GM10248 (cell line): ENCODE data around the gene CTF1.

Experiments
- CTCF ChIA-PET: fragments of 300-600 bp; sonication (Branson Sonifier 250); formaldehyde crosslinking; extraction: SDS; loops from one replicate; lab custom pipeline; 2021; ENCODE audit warnings: antibody characterized with exemption; lab: Yijun Ruan, JAX
- POLR2A ChIA-PET: fragments of 350-650 bp; sonication (Branson Sonifier 250); formaldehyde crosslinking; extraction: SDS; loops from one replicate; lab custom pipeline; 2020; ENCODE audit warnings: antibody characterized with exemption; lab: Yijun Ruan, JAX
- DNase-seq: peaks from one replicate; pipeline ENCODE4 v3.0.0; 2012; ENCODE audit errors: extremely low spot score
- TF ChIP-seq, protein P1 (sequence below): IDR thresholded peaks from 2 replicates; pipeline ENCODE4 v1.5.1; 2012; ENCODE audit warnings: mild to moderate bottlenecking, low read depth; ENCODE audit errors: extremely low read depth, missing control alignments, control extremely low read depth

Gene CTF1

GRCh38 chr16:30894540-30895368, 1.7 kb upstream of the CTF1 start:
- DNase-seq, result no peak
- TF ChIP-seq, protein P1, sequence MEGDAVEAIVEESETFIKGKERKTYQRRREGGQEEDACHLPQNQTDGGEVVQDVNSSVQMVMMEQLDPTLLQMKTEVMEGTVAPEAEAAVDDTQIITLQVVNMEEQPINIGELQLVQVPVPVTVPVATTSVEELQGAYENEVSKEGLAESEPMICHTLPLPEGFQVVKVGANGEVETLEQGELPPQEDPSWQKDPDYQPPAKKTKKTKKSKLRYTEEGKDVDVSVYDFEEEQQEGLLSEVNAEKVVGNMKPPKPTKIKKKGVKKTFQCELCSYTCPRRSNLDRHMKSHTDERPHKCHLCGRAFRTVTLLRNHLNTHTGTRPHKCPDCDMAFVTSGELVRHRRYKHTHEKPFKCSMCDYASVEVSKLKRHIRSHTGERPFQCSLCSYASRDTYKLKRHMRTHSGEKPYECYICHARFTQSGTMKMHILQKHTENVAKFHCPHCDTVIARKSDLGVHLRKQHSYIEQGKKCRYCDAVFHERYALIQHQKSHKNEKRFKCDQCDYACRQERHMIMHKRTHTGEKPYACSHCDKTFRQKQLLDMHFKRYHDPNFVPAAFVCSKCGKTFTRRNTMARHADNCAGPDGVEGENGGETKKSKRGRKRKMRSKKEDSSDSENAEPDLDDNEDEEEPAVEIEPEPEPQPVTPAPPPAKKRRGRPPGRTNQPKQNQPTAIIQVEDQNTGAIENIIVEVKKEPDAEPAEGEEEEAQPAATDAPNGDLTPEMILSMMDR, result no peak
- ChIA-PET CTCF (no interaction called here), POLR2A (no interaction called here)

- DNase-seq, result no peak
- TF ChIP-seq, protein P1, result no peak
- ChIA-PET POLR2A (no interaction called here), CTCF (interaction anchor here (1.2 to 2.0 kb wide), 3 partner anchors 11 to 118 kb away, joined by 3 to 7 read pairs (median 3); no protein-coding TSS in a partner anchor)
Measured at GRCh38 chr16:30895627-30896260, 670 bp upstream of the CTF1 start.

DNA sequence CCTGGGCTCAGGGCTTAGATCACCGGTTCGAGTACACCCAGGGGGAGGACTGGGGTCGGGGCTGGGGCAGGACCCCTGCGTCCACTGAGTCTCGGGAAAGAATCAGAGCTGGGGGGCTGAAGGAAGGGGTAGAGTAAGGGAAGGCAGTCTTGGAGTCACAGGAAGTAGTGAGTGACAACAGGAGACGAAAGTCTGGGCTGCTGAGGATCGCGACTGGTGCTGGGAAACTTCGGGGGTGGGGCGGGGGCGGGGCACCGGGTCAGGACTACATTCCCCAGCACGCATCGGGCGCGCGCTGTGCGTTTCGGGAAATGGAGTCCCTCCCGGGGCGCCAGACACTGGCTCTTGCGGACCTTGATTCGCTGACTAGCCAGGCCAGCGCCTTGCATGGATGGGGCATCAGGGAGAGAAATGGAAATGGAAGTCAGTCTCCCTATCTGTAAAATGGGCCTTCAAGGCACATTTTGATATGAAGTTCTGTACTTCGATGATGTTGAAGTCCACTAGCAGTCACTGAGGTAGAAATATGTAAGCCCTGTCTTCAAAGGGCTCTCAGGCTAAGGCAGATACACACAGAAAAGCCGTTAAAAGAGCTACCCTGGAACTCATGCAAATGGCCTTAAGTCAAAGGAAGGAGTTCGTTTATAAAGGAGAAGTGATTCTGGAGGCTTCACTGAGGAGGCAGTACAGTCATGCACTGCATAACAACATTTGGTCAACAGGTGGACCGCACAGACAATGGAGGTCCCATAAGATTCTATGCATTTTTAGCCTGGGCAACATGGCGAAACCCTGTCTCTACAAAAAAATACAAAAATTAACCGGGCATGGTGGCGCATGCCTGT, 697 bp downstream of the CTF1 start:
- ChIA-PET CTCF (interaction anchor here (0.7 to 2.0 kb wide), 5 partner anchors 10 to 119 kb away, joined by 3 to 7 read pairs (median 3); no protein-coding TSS in a partner anchor), POLR2A (no interaction called here)
- DNase-seq, result peak; percentile 85
- TF ChIP-seq, protein P1, result no peak

DNA sequence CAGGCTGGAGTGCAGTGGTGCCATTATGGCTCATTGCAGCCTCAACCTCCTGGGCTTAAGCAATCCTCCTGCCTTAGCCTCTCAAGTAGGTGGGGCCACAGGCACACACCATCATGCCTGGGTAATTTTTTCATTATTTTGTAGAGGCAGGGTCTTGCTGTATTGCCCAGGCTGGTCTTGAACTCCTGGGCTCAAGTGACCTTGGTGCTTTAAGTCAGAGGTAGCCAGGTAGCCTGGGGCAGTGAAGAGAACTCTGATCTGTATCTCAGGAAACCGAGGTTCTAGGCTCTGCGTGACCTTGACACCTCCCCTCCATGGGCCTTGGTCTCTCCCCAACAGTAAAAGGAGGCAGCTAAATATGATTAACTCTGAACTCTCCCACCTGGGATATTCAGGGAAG, 3.4 kb downstream of the CTF1 start:
- DNase-seq, result no peak
- ChIA-PET CTCF (interaction anchor here (5.9 kb wide), 1 partner anchor 55 kb away, joined by 73 read pairs; no protein-coding TSS in a partner anchor), POLR2A (no interaction called here)
- TF ChIP-seq, protein P1, result no peak

DNA sequence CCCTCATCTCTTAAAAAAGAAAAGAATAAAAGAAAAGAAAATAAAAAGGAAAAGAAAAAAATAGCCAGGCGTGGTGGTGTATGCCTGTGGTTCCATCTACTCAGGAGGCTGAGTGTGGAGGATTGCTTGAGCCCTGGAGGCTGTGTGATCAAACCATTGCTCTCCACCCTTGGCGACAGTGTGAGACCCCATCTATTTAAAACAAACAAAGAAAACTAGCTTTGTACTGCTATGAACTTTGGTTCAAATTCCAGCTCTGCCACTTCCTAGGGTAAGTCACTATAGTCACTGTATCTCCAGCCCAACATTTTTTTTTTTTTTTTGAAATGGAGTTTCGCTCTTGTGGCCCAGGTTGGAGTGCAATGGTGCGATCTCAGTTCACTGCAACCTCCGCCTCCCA, 4.2 kb downstream of the CTF1 start:
- POLR2A ChIA-PET, result no interaction called here
- no peak for DNase-seq
- CTCF ChIA-PET, result interaction anchor here (1.3 to 5.9 kb wide), 11 partner anchors 8 to 86 kb away, joined by 3 to 73 read pairs (median 13); no protein-coding TSS in a partner anchor
- TF ChIP-seq, protein P1, result no peak
